Measurements from ENCODE around the gene UBE2G1.

- TF ChIP-seq EP300 (IDR thresholded peaks at IDR 0.05; ENCODE audit: borderline replicate concordance in 1 of 2, low read depth in 2 of 2, low read length in 2 of 2) (no peak), CTCF (IDR thresholded peaks at IDR 0.05; ENCODE audit: control extremely low read depth in 1 of 3, insufficient read depth in 1 of 3, low read depth in 1 of 3, low read length in 3 of 3) (no peak), YY1 (IDR thresholded peaks at IDR 0.05; ENCODE audit: low read depth, low read length) (no peak), SIN3A (conservative IDR thresholded peaks at IDR 0.05 in 1 of 2, IDR thresholded peaks at IDR 0.05 in 1 of 2; ENCODE audit: low read depth in 1 of 2, low read length in 2 of 2) (no peak), POLR2AphosphoS5 (IDR thresholded peaks at IDR 0.05; ENCODE audit: low read depth, low read length) (no peak), POLR2A (IDR thresholded peaks at IDR 0.05; ENCODE audit: control extremely low read depth in 1 of 2, low read depth in 2 of 2, low read length in 2 of 2) (no peak), RXRA (IDR thresholded peaks at IDR 0.05; ENCODE audit: insufficient read depth, low read depth, low read length) (no peak), RNF2 (IDR thresholded peaks at IDR 0.05; ENCODE audit: borderline replicate concordance, low read depth, low read length, missing control alignments, poor library complexity, severe bottlenecking) (no peak), MAFK (IDR thresholded peaks at IDR 0.05; ENCODE audit: low read depth, low read length) (no peak)
- TF ChIP-seq, protein P1, sequence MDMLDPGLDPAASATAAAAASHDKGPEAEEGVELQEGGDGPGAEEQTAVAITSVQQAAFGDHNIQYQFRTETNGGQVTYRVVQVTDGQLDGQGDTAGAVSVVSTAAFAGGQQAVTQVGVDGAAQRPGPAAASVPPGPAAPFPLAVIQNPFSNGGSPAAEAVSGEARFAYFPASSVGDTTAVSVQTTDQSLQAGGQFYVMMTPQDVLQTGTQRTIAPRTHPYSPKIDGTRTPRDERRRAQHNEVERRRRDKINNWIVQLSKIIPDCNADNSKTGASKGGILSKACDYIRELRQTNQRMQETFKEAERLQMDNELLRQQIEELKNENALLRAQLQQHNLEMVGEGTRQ (IDR thresholded peaks at IDR 0.05; ENCODE audit: low read length): no peak
Observed at GRCh38 chr17:4234401-4234800, 132.1 kb downstream of the UBE2G1 start.

Data from H1 (cell line).